Testis (tissue), 2 donors: ENCODE data around the gene MAP2K7.
A peak's percentile ranks its signal among the peaks of the same experiment; 100 is the strongest.

ENCODE experiments used
- CTCF ChIP-seq, 3 experiments: fragments of 450-650 bp in 2 of 3; fragments of 200-600 bp in 1 of 3; sonication (generic) in 1 of 3; IDR thresholded peaks; one replicate each; pipeline ENCODE4 v1.5.1; 2016 to 2019; ENCODE audit warnings: antibody characterized with exemption in 3 of 3, mild to moderate bottlenecking in 2 of 3, moderate library complexity in 1 of 3
- POLR2A ChIP-seq: fragments of 450-650 bp; IDR thresholded peaks from one replicate; pipeline ENCODE4 v1.6.1; 2017; ENCODE audit warnings: antibody characterized with exemption, mild to moderate bottlenecking, moderate library complexity

DNA sequence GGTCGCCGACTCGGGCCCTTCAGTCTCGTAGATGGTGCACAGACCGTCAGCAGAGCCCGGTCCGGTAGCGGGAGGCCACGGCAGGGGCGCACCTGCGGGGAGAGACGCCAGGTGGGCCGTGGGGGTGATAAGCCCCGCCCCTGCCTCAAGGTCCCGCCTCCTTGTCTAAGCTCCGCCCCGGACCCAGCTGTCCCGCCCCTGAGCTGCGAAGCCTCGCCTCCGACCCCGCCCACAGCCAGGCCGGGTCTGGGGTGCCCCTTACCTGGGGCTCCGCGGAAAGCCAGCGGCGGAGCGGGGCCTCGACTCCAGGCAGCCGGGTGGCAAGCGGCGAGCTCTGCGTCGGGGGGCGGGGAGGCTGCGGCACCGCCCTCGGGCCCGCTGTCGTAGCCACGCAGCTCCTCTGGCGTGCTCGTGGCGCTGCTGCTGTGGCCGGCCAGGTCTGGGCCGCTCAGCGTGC lies 34.2 kb upstream of the MAP2K7 start:
- peak in 2 of 3 experiments; percentile 12 to 29 for TF ChIP-seq CTCF (IDR thresholded peaks at IDR 0.05)
- no peak for TF ChIP-seq POLR2A
